Measurements from ENCODE around the gene WDFY2.

WDFY2 gene

DNA sequence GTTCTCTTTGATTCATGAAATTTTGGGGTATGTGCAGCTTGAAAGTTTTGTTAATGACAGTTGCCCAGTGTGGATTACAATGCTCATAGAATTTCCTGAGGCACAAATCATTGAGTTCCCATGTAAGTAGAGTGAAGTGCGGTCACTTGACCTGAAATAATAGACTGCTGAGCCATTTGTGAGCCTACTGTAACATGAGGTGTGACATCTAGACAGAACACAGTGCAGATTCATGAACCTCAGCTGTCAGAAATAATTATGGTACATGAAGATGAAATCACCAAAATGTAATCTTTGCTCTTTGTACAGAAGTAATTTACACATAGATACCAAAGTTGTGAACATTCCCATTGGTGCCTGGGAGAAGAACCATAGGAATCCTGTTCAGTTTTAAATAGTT is 135.1 kb downstream of the WDFY2 start:
- DNase-seq: no peak

DNA sequence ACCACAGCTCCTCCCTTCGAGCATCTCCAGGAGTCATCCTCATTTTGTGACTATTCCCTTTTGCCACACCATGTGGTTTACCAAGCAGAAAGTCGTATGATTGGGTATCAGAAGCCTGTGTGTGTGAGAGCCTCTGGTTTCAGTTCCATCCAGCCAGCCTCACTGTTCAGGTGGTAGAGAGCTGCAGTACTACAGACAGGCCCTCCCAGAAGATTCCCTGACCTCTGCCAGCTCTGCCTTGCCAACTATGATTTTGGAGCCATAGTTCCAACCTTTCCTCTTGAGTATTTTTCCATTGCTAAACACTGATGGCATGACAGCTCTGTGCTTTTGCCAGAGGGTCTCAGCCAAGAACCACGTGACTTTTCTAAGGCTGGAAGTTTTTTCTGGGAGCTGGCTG is 137.2 kb downstream of the WDFY2 start:
- DNase-seq: no peak

DNA sequence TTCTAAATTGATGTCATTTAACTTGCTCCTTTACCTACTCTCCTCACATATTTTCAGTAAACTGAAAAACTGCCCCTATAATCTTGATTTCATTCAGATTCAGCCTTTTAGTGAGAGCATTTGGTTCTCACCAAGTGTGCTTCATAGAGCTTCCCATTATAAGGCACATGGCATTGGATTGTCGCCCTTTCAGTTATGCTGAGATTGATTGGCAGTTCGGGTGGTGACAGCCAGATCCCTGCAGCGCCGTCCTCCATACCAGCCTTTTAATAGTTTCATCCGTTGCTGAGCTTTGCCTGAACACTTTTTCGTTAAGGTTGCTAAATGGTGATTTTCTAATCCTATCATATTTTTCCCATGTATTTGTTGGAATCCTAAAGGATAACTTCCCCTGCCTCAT is 139.3 kb downstream of the WDFY2 start:
- DNase-seq: no peak

DNA sequence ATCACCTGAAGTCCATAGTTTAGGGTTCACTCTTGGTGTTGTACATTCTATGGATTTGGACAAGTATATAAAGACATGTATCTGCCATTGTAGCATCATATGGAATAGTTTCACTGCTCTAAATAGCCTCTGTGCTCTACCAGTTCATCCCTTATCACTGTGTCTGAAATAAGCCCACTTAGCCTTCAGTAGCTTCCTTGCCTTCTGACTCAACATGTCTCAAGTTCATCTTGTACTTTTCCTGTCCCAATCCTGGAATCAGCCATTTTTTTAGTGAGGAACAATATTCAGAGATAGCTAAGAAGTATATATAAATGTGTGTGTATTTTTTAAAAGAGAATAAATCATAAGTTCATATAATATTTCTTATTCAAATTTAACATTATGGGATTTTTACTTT is 140.5 kb downstream of the WDFY2 start:
- DNase-seq: no peak

DNA sequence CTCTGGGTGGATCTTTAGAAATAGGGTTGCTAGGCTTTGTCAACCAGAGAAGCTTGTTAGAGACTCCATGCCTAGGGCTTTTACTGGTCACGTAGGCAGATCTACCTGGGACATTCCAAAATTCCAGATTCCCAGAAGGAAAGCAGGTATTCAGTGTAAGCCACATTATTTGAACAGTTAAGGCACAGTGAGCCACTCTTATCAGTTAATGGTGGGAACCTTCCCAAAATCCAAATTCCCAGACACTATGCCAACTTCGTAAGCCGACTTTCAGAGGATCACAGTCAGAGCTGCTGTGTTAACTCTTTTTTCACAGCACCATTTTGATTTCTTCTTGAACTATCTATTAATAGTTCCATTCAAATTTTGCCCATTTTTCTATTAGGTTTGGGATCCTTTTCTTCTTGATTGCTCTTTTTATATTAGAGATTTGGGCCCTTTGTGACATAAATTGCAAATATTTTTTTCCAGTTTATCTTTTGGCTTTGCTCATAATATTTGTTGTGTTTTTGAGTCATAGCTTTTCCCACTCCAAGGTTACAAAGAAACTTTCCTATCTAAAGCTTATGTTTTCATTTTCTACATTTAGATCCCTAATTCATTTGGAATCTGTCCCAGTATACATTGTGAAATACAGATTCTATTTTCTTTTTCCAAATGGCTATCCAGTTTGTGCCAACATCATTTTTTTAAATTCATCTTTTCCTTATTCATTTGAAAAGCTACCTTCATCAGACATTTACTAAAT is 142.4 kb downstream of the WDFY2 start:
- no peak for DNase-seq

DNA sequence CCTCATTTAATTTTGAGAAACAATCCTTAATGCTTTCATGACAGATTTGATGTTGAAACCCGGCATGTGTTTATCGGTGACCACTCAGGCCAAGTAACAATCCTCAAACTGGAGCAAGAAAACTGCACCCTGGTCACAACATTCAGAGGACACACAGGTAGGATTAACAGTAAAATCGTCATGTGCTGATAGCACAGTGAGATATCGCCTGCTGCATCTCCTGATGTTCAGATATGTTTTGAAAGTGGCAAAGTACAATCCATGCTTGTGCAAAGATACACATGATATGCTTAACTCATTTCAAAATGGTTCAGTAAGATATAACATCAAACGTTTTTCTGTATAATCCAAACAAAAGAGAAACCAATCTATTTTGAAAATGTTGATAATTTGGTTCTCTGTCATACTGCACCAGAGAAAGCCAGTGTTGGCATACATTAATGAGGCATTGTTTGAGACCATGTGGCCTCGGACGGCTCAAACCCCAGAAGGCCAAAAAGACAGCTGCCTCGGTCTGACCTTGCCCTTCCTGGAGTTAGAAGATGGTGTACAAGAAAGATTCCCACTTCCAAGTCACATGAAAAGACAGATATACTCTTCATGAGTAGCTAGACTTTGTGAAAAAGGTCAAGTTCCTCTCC is 143.5 kb downstream of the WDFY2 start:
- DNase-seq: no peak

DNA sequence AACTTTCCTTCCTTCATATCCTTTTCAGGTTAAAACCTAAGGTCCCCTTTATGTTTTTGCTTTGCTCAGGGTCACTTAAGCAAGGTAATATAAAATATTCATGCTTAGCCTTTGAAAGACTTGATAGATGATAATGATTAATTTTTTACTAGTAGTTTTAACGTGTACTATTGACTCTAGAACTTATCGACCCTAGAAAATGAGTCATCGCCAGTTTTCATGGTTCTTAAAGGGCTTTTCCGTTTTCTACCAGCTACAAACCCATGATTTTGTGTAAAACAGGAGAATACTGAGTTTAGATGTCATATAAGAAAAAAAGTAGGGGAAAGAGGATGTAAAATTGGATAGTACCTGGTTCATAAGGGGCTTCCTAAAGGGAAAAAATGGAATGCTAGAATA is 144.0 kb downstream of the WDFY2 start:
- DNase-seq: no peak

DNA sequence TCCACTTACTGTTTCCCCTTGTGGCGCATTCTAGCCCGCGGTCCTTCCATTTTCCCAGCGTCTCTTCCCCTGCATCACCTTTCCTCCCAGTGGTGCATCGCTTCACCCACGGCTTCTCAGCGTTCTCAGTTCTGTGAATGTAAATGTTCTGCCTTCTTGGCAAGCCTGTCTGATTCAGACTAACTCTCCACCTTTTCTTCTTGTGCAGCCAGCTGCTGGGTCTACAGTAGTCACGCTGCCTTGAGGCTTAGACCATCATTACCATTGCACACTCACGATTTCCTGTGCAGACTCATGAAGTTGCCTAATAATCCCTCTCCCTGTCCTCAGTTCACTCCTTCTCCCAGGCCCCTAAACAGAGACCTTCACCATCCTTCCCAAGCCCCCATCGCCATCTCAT is 144.7 kb downstream of the WDFY2 start:
- DNase-seq: no peak

DNA sequence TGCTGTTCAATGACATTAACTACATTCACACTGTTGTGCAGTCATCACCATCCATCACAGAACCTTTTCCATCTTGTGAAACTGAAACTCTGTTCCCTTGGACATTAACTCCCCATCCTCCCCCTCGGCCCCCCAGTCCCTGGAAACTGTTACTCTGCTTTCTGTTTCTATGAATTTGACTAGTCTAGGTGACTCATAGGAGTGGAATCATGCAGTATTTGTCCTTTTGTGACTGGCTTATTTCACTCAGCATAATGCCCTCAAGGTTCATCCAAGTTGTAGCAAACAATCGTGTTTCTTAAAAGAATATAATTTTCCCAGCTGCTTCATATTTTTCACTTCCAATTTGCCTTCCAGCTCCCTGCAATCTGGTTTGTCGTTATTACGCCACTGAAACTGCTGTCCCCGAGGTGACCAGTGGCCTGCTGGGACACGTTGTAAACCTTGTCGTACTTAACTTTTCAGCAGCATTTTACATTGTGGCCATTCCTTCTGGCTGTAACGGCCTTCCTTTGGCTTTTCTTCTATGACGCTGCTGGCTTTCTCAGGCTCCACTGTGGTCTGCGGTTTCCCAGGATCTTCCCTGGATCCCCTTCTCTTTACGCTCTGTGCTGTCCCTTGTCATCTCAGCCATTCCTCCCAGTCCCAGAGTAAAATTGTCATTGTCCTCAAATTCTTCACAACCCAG is 145.7 kb downstream of the WDFY2 start:
- DNase-seq: no peak

DNA sequence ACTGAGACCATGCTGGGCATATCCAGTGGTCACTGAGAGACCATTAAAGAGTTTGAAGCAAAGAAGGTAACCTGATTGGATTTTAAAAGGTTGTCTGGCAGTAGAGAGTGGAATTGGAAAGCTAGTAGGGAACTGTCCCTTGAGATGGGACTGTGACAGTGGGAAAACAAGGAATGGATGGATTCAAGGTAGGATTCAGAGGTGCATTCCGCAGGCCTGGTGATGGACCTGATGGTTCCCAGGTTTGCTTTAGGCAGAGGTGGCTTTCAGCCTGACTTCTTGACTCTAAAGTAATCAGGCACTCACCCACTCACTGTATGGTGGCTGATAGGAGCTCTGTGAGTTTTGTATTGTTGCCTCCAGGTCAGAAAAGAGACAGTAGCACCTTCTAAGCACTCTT is 146.7 kb downstream of the WDFY2 start:
- no peak for DNase-seq

DNA sequence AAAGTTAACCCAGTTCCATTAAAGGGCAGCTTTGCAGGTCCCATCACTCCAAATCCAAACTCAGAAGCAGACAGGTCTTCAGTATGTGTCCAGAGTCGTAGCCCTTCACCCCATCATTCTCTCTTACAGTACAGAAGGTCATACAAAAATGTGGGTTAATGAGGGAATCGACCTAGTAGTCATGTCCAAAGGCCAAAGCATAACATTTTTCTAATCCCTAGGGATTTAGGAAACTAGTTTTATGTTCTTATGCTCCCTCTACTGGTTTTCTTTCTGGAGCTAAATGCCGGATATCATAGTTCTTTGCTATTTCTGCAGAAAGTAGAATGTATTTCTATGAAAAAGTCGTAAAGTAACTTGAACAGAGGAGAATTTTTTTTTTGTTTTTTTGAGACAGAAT is 147.5 kb downstream of the WDFY2 start:
- no peak for DNase-seq

DNA sequence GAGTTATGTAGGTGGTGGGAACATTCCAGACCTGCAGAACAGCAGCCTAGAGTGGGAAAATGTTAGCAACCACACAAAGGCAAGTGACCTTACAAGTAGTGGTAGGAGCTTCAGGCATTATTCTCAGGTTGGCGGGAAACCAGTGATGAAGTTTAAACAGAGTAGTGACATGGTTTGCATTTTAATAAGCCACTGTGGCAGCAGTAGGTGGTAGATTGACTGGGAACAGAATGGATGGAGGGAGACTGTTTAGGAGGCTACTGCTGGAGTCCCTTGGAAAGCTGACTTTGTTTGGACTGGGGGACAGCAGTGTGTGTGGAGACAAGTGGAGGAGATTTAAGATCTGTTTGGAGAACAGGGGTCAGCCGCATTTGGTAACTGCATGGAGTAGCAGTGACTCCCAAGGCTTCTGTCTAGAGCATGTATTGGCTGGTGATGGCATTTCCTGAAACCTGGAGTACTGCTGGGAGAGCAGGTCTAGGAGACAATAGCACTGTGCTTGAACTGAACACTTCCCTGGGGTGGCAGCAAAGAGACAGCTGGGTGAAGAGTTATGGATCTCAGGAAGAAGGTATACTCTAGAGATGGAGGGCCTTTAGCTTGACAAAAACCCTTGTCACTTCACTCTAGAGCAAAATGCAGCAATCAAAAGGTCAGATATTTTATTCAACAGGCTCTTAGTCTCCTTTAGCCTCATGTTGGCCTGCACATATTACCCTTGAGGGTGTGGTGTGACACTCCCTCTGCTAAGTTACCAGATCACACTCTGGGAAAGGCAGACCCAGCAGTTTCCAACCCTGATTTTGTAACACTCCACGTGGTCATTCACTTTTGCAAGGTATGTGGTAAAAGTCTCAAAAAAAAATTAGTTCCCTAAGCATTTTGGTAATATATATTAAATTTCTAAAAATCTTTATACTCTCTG is 149.4 kb downstream of the WDFY2 start:
- DNase-seq: no peak

DNA sequence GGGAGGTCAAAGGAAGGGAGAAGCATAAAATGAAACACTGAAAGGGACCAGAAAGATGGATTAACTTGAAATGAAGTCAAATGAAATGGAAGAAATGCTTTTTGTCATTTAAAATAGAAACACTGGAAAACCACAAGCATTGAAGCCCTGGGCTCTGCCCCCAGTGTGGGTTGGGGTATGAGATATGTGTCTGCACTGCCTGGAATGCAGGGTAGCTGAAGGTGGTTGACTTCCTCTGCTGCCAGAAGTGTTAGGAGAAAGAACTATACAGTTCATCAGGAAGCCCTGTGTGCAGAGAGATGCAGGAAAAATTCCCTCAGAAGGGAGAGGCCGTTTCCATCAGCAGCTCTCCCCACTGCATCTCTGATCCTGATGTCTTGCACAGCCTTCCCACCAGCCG is 150.5 kb downstream of the WDFY2 start:
- DNase-seq: no peak

DNA sequence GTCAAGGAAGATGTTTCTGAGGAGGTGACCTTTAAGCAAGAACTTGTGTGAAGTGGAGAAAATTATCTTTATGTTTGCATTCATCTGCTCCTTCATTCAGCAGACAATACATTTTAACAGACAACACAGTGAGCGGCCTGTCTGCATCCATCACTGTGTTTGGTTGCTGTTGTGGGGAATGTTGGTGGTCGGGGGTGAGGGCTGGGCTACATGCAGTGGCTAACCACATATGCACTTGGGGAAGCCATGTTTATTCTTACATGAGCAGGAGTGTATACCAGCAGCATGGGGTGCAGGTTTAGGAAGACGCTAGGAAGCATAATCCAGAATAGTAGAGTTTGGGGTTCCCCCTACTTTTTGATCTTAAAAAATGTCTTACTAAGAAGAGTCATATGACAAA is 153.3 kb downstream of the WDFY2 start:
- no peak for DNase-seq

DNA sequence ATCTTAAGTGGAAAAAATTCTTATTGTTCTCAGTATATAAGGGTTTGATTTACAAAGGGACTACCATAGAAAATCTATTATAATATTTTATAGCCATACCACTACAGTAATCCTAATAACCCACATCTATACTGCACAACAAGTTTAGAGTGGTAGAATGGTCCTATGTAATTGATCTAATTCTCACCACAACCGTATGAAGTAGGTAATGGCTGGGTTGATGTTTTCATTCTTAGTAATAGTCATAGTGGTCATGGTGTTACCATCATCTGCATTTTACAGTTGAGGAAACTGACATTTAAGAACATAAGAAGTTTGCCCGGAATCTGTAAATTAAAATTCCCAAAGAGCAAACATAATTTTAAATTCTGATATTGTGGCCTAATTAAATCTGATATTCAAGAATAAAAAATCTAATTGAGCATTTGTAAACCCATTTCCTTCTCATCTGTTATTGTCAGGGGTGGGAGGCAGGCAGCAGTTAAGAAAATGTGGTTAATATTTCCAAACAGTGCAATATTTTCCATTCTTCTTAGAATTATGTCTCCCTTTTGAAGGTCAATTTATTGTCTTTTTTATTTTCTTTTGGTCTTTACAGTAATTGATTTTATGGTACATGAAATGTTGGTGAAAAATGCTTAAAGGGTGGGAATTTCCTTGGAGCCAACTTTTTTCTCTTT is 154.1 kb downstream of the WDFY2 start:
- DNase-seq: no peak

DNA sequence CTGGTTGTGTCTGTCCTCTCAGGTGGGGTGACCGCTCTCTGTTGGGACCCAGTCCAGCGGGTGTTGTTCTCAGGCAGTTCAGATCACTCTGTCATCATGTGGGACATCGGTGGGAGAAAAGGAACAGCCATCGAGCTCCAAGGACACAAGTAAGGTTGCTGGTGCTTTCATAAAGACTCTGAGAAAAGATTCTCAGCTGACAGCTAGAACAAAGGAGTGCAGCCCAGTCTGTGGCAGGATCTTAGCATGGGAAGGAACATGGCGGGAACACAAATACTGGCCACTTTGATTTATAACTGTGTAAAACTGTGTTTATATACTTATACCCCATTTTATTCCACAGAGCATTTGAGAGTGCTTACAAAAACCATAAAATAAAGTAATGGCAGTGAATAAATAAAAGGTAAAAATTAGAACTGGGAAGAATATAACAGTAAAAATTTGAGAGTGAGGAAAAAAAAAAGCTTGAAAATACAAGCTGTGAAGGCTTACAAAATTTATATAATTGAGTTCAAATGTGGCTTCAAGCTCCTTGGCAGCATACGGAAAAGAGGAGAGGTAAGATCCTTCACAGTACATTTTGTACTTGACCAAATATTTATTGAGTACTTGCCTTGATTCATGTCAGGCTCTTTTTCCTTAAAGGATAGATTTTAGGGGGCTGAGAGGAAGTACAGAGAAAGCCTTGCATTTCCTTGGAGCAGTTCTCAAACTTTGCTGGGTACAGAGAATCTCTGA is 154.9 kb downstream of the WDFY2 start:
- no peak for DNase-seq

DNA sequence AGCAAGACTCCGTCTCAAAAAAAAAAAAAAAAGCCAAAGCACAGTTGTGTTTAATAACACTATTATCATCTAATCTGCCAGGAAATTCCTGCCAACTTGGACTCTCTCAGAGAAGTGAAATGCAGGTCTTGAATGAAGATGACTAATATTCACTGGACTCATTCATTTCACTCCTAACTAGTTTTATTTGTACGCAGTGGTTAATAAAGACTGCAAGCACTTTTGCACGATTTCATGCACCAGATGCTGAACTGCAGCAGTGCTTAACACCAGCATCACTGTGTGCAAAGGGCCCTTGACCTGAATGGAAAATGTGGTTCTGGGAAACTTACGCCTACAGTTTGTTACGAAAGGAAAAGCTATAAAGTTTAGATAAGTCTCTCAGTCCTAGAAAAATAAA is 156.4 kb downstream of the WDFY2 start:
- DNase-seq: no peak

DNA sequence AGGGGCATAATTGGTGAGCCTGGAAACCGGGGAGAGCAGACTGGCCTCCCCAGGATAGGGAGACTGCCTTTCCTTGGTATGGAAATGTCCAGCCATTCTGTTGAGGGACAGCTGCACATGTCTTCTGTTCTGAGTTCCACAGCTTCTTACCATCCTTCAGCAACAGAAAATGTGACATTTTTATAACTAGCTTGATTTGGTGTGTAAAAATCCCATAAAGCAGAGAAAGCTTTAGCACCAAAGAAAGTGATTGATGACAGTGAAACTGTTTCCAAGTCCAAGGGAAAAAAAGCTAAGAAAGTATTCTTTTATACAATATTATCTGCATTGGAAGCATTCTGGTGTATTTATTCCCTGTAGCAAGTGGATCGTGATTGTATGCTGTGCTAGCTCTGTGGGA is 157.8 kb downstream of the WDFY2 start:
- DNase-seq: no peak

DNA sequence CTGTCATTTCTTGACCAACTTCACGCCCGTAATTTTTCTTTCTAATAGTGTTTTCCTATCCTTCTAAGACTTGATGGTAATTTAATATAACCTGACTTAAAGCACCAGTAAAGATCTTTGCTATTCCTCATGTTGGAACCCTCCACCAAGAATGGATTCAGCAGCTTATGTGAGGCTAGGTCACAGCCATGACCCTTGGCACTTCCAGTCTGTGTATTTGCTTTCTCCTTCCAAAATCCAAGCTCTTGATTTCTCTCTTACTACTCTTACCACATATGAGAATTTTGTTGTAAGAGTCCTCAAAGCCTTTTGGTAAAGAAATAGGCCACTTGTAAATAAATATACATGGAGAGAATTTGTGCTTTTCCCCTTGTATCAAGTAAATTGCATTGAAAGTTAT is 158.3 kb downstream of the WDFY2 start:
- DNase-seq: no peak

DNA sequence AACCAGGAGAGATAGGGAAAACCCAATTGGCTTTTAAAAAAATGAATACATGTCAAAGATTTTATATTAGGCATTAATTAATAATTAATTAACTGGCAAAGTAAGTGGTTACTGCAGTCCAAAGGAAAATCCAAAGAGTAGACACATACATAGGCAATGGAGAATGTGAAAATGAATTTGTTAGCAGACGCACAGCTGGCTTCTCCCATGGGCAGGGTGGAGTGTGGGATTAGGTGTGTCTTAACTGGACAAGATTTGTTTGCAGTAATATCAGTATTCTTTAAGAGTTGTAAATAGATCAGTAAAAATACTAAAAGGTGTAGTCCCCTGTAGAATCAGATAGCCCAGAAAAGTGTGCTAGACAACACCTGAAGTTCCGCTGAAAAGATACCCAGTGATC is 161.0 kb downstream of the WDFY2 start:
- no peak for DNase-seq

DNA sequence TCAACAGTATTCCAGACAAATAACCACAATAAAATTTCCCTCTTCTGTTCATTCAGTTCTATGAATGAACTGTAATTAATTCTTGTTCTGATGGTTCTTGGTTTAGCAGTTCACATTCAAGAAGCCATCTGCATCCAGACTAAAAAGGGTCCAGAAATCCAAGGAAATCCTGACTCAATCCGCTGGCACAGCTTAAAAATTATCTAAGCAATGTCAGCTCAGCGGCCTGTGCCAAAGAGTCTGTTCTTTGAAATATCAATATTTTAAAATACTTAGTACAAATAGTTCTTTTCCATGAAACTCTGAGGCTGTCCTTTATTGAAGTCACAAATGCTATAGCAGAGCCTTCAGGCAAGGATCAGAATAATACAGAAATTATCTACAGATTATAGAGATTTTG is 162.5 kb downstream of the WDFY2 start:
- no peak for DNase-seq

All from NCI-H345 (cell line).